Measurements from ENCODE around the gene FOXE1. TPM values are rescaled to one million over a fixed set of nuclear protein-coding genes. Genes with fewer than 3 reads are reported as not detected.

Gene FOXE1
- total RNA-seq, 1 experiment from 2014 or later: not detected

DNA sequence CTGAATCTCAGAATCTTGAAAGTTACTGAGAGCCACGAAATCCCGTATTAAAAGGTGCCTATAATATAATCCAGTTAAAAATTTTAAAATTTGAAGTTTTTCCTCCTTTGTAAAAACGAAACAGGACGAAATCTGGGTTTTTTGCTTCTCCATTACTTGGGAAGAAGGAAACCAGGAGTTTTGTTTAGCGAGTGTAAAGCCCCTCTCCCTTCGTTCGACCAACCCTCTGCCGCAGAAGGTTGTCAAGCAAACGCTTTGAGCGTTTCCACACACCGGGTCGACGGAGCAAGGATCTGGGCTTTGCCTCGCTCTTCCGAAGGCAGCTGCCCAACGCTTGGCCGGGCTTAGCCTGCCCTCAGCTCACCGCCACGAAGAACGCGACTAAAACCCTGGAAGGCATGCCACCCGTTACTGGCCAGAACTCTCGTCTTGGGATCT is 1.6 kb upstream of the FOXE1 start:
- Histone ChIP-seq H3K27me3 (ENCODE audit: low read length) (no peaks in the 10 kb centered on the region), H3K27ac (ENCODE audit: low read length) (no peak overlapping the region), H3K36me3 (ENCODE audit: insufficient read depth, low read length) (no peaks in the 10 kb centered on the region), H3K79me2 (ENCODE audit: low read length) (no peaks in the 10 kb centered on the region), H3K9me3 (ENCODE audit: low read length) (no peaks in the 10 kb centered on the region), H3K4me3 (ENCODE audit: low read length) (no peak overlapping the region), H4K20me1 (ENCODE audit: insufficient read depth, low read depth, low read length) (no peaks in the 10 kb centered on the region), H2AFZ (ENCODE audit: low read length) (no peak overlapping the region), H3K4me2 (ENCODE audit: low read depth, low read length, poor library complexity, severe bottlenecking) (no peak overlapping the region), H3K4me1 (ENCODE audit: low read length) (no peaks in the 10 kb centered on the region), H3K9me2 (replicated peaks; ENCODE audit: insufficient read depth, low read length) (no peaks in the 10 kb centered on the region), H3K9ac (ENCODE audit: low read length) (no peak overlapping the region)
- DNase-seq: no peak

DNA sequence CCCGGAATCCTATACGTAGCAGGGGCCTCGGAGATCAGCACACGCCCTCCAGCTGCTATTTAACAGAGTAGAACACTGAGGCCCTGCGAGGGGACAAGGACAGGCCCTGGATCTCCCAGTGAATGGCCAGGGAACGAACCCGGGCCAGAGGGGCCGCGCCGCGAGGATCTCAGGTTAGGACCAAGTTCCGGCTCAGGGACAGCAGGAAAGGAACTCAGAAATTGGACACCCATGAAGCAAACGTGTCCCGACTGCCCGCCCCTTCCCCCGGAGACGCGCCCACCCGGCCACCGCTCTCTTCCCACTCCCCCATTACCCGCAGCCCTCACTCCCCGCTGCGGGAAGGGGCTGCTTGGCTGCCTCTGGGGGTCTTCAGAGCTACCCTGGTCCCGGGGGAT is 1.0 kb upstream of the FOXE1 start:
- H3K9ac ChIP-seq (ENCODE audit: low read length): no peak overlapping the region
- H3K27ac ChIP-seq (ENCODE audit: low read length): no peak overlapping the region
- H3K36me3 ChIP-seq (ENCODE audit: insufficient read depth, low read length): no peaks in the 10 kb centered on the region
- no peak overlapping the region for H3K4me2 ChIP-seq (ENCODE audit: low read depth, low read length, poor library complexity, severe bottlenecking)
- H4K20me1 ChIP-seq (ENCODE audit: insufficient read depth, low read depth, low read length): no peaks in the 10 kb centered on the region
- DNase-seq: no peak
- H3K27me3 ChIP-seq (ENCODE audit: low read length): no peaks in the 10 kb centered on the region
- H3K4me3 ChIP-seq (ENCODE audit: low read length): no peak overlapping the region
- H3K4me1 ChIP-seq (ENCODE audit: low read length): no peaks in the 10 kb centered on the region
- H3K9me2 ChIP-seq (replicated peaks; ENCODE audit: insufficient read depth, low read length): no peaks in the 10 kb centered on the region
- H3K9me3 ChIP-seq (ENCODE audit: low read length): no peaks in the 10 kb centered on the region
- no peak overlapping the region for H2AFZ ChIP-seq (ENCODE audit: low read length)
- no peaks in the 10 kb centered on the region for H3K79me2 ChIP-seq (ENCODE audit: low read length)

DNA sequence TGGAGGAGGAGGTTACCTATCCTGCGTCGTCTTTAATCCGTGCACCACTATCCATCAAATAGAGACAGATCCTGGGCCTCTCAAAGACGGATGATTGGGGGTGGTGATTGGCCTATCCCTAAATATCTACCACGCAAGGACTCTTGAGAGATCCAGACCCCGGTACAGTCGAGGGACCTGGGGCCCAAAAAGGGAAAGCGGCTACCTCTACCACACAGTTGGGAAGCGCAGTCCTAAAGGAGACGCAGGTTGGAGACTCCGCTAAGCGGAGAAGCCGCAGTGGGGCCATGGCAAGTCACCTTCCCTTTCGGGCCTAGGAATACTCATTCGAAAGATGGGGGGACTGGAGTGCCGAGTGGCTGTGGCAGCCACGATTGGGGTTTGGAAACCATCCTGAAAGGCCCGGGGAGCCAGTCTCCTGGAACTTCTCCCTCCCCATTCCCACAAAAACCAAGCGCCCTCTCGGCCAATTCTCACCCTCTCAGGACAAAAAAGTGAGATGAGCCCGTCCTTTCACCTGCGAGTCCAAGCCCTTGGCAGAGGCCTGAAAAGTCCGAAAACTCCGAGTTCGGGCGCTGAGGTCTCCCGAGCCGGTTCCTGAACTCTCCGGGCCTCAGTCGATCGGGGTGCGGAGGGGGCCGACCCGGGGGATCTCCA is 499 bp upstream of the FOXE1 start:
- Histone ChIP-seq H3K27me3 (ENCODE audit: low read length) (no peaks in the 10 kb centered on the region), H3K9me2 (replicated peaks; ENCODE audit: insufficient read depth, low read length) (no peaks in the 10 kb centered on the region), H3K4me1 (ENCODE audit: low read length) (no peaks in the 10 kb centered on the region), H3K27ac (ENCODE audit: low read length) (no peak overlapping the region), H4K20me1 (ENCODE audit: insufficient read depth, low read depth, low read length) (no peaks in the 10 kb centered on the region), H3K4me3 (ENCODE audit: low read length) (no peak overlapping the region), H3K4me2 (ENCODE audit: low read depth, low read length, poor library complexity, severe bottlenecking) (no peak overlapping the region), H3K9me3 (ENCODE audit: low read length) (no peaks in the 10 kb centered on the region), H3K9ac (ENCODE audit: low read length) (no peak overlapping the region), H3K79me2 (ENCODE audit: low read length) (no peaks in the 10 kb centered on the region), H2AFZ (ENCODE audit: low read length) (no peak overlapping the region), H3K36me3 (ENCODE audit: insufficient read depth, low read length) (no peaks in the 10 kb centered on the region)
- no peak for DNase-seq

DNA sequence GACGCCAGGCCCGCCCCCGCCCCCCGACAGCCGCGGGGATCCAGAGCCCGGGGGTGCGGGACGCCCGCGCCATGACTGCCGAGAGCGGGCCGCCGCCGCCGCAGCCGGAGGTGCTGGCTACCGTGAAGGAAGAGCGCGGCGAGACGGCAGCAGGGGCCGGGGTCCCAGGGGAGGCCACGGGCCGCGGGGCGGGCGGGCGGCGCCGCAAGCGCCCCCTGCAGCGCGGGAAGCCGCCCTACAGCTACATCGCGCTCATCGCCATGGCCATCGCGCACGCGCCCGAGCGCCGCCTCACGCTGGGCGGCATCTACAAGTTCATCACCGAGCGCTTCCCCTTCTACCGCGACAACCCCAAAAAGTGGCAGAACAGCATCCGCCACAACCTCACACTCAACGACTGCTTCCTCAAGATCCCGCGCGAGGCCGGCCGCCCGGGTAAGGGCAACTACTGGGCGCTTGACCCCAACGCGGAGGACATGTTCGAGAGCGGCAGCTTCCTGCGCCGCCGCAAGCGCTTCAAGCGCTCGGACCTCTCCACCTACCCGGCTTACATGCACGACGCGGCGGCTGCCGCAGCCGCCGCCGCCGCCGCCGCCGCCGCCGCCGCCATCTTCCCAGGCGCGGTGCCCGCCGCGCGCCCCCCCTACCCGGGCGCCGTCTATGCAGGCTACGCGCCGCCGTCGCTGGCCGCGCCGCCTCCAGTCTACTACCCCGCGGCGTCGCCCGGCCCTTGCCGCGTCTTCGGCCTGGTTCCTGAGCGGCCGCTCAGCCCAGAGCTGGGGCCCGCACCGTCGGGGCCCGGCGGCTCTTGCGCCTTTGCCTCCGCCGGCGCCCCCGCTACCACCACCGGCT is 1.0 kb downstream of the FOXE1 start:
- no peak overlapping the region for H3K9ac ChIP-seq (ENCODE audit: low read length)
- no peak for DNase-seq

DNA sequence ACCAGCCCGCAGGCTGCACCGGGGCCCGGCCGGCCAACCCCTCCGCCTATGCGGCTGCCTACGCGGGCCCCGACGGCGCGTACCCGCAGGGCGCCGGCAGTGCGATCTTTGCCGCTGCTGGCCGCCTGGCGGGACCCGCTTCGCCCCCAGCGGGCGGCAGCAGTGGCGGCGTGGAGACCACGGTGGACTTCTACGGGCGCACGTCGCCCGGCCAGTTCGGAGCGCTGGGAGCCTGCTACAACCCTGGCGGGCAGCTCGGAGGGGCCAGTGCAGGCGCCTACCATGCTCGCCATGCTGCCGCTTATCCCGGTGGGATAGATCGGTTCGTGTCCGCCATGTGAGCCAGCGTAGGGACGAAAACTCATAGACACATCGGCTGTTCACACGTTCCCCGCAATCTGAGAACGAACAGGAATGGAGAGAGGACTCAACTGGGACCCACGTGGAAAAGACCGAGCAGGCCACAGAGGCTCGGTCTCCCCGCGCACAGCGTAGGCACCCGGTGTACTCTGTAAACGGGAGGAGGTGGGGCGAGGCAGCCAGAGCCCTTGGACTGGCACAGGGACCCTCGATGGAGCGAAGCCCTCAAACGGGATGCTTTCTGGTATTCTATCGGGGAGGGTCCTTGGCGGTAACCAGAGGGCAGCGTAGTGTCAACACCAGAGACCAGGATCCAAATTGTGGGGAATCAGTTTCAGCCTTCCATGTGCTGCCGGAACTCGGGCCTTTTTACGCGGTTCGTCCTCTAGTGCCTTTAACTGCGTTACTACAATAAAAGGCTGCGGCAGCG is 1.9 kb downstream of the FOXE1 start:
- no peaks in the 10 kb centered on the region for H4K20me1 ChIP-seq (ENCODE audit: insufficient read depth, low read depth, low read length)
- no peaks in the 10 kb centered on the region for H3K36me3 ChIP-seq (ENCODE audit: insufficient read depth, low read length)
- H2AFZ ChIP-seq (ENCODE audit: low read length): no peak overlapping the region
- H3K4me1 ChIP-seq (ENCODE audit: low read length): no peaks in the 10 kb centered on the region
- H3K9me2 ChIP-seq (replicated peaks; ENCODE audit: insufficient read depth, low read length): no peaks in the 10 kb centered on the region
- no peaks in the 10 kb centered on the region for H3K79me2 ChIP-seq (ENCODE audit: low read length)
- H3K9ac ChIP-seq (ENCODE audit: low read length): no peak overlapping the region
- H3K9me3 ChIP-seq (ENCODE audit: low read length): no peaks in the 10 kb centered on the region
- no peak overlapping the region for H3K4me2 ChIP-seq (ENCODE audit: low read depth, low read length, poor library complexity, severe bottlenecking)
- no peaks in the 10 kb centered on the region for H3K27me3 ChIP-seq (ENCODE audit: low read length)
- H3K4me3 ChIP-seq (ENCODE audit: low read length): no peak overlapping the region
- no peak for DNase-seq
- no peak overlapping the region for H3K27ac ChIP-seq (ENCODE audit: low read length)

More for the DNA sequence above, 1.0 kb downstream of the FOXE1 start:
- H3K4me3 ChIP-seq (ENCODE audit: low read length): no peak overlapping the region
- H3K9me3 ChIP-seq (ENCODE audit: low read length): no peaks in the 10 kb centered on the region
- no peaks in the 10 kb centered on the region for H4K20me1 ChIP-seq (ENCODE audit: insufficient read depth, low read depth, low read length)
- no peak overlapping the region for H3K4me2 ChIP-seq (ENCODE audit: low read depth, low read length, poor library complexity, severe bottlenecking)
- no peak overlapping the region for H3K27ac ChIP-seq (ENCODE audit: low read length)
- H3K4me1 ChIP-seq (ENCODE audit: low read length): no peaks in the 10 kb centered on the region
- no peaks in the 10 kb centered on the region for H3K27me3 ChIP-seq (ENCODE audit: low read length)
- H3K79me2 ChIP-seq (ENCODE audit: low read length): no peaks in the 10 kb centered on the region
- H3K36me3 ChIP-seq (ENCODE audit: insufficient read depth, low read length): no peaks in the 10 kb centered on the region
- H3K9me2 ChIP-seq (replicated peaks; ENCODE audit: insufficient read depth, low read length): no peaks in the 10 kb centered on the region
- no peak overlapping the region for H2AFZ ChIP-seq (ENCODE audit: low read length)

DNA sequence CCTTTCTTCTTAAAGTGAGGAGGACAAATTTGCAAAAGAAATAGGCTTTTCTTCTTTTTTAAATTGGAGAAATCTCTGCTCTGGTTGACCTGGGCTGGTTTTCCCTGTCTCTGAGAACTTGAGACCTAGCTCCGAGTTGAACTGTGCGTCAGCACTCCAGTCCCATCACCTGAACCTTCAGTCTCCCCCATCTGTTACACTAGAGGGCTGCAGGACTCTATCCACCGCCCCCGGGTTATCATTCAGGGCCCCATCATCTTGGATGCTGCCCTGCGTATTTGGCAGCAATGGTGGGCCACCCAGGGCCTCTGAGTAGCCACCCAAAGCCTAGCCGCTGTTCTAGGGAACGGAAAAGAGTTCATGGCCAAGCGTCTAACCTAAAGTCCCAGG is 2.5 kb downstream of the FOXE1 start:
- Histone ChIP-seq H4K20me1 (ENCODE audit: insufficient read depth, low read depth, low read length) (no peaks in the 10 kb centered on the region), H3K9me2 (replicated peaks; ENCODE audit: insufficient read depth, low read length) (no peaks in the 10 kb centered on the region), H3K79me2 (ENCODE audit: low read length) (no peaks in the 10 kb centered on the region), H3K4me1 (ENCODE audit: low read length) (no peaks in the 10 kb centered on the region), H3K36me3 (ENCODE audit: insufficient read depth, low read length) (no peaks in the 10 kb centered on the region), H3K9ac (ENCODE audit: low read length) (no peak overlapping the region), H3K27me3 (ENCODE audit: low read length) (no peaks in the 10 kb centered on the region), H3K9me3 (ENCODE audit: low read length) (no peaks in the 10 kb centered on the region), H3K4me3 (ENCODE audit: low read length) (no peak overlapping the region), H2AFZ (ENCODE audit: low read length) (no peak overlapping the region), H3K27ac (ENCODE audit: low read length) (no peak overlapping the region), H3K4me2 (ENCODE audit: low read depth, low read length, poor library complexity, severe bottlenecking) (no peak overlapping the region)
- DNase-seq: no peak

DNA sequence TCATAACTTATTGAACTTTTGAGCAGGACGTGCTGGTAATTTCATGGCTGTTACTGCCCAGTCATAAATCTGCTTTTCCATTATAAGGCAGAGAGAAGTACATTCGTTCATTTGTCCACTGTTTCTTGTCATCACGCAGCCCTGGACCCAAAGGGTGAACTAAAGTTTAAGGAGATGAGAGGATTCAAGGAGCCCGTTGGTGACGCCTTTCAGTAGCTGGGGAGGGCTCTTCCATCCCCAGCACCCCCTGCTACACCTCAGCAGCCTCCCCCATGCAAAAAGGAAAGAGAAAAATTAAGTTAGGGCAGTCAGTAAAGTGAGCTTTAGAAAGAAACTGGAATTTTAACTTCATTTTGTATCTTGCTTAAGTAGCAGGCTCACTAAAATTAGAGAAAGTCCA is 2.9 kb downstream of the FOXE1 start:
- Histone ChIP-seq H3K27ac (ENCODE audit: low read length) (no peak overlapping the region), H3K79me2 (ENCODE audit: low read length) (no peaks in the 10 kb centered on the region), H3K9ac (ENCODE audit: low read length) (no peak overlapping the region), H3K4me2 (ENCODE audit: low read depth, low read length, poor library complexity, severe bottlenecking) (no peak overlapping the region), H3K9me3 (ENCODE audit: low read length) (no peaks in the 10 kb centered on the region), H2AFZ (ENCODE audit: low read length) (no peak overlapping the region), H3K36me3 (ENCODE audit: insufficient read depth, low read length) (no peaks in the 10 kb centered on the region), H3K4me1 (ENCODE audit: low read length) (no peaks in the 10 kb centered on the region), H3K4me3 (ENCODE audit: low read length) (no peak overlapping the region), H4K20me1 (ENCODE audit: insufficient read depth, low read depth, low read length) (no peaks in the 10 kb centered on the region), H3K27me3 (ENCODE audit: low read length) (no peaks in the 10 kb centered on the region), H3K9me2 (replicated peaks; ENCODE audit: insufficient read depth, low read length) (no peaks in the 10 kb centered on the region)
- no peak for DNase-seq

Data from Karpas-422 (cell line).